GM18517 (cell line): ENCODE data around the gene ZNF655.
"Not testable (repeated sequence)": the region's sequence is repeated elsewhere in the genome, so short reads cannot be mapped to it uniquely, and the experiment has no call there.

ENCODE experiments used
- ATAC-seq: cut with Tn5 transposase; IDR thresholded peaks from one replicate; pipeline ENCODE4 v1.9.1; 2021; ENCODE audit warnings: mild to moderate bottlenecking, moderate library complexity; ENCODE audit not compliant: unreplicated experiment

Gene ZNF655, protein sequence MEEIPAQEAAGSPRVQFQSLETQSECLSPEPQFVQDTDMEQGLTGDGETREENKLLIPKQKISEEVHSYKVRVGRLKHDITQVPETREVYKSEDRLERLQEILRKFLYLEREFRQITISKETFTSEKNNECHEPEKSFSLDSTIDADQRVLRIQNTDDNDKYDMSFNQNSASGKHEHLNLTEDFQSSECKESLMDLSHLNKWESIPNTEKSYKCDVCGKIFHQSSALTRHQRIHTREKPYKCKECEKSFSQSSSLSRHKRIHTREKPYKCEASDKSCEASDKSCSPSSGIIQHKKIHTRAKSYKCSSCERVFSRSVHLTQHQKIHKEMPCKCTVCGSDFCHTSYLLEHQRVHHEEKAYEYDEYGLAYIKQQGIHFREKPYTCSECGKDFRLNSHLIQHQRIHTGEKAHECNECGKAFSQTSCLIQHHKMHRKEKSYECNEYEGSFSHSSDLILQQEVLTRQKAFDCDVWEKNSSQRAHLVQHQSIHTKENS

DNA sequence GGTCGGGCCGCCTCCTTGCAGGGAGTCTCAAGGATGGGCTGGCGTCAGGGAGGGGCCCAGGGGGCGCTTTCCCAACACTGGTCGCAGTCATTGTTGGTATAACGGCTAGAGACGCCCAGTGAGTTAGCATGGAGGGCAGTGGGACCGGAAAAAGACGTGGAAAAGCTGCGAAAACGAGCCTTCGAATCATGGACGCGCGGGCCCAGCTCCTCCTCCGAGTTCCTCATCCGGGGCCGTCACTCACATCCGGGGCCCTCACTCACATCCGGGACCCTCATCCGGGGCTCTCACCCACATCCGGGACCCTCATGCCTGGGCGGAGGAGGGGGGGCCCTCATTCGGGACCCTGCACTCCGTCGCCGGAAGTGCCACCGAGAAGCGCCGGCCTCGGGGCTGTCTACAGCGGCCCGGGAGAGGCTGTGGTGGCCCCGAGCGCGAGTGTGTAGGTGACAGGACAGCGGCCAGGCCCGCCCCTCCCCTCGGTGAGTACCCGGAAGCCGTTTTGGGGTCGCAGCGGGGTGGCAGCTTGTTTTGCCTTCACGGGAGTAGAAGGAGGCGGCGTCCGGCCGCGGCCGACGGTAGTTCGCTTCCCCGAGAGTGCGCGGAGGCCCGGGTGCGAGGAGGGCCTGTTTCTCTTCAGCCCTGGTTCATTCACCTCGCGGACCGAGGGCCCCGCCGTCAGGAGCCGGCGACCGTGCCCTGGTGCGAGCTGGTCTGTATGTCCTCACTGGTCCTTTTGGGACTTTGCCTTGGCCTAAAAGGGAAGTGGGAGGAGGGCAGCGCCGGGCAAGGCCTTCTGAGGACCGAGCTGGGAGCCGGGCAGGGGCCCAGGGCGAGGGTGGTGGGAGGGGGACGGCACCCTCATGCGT is at the start of gene ZNF655:
Gene ZNF655 (plus strand): TSS at position 337 of the 869 bp plus-strand sequence. CDS start 1,918 bp downstream, outside the sequence.
- peak; percentile 69 for ATAC-seq

DNA sequence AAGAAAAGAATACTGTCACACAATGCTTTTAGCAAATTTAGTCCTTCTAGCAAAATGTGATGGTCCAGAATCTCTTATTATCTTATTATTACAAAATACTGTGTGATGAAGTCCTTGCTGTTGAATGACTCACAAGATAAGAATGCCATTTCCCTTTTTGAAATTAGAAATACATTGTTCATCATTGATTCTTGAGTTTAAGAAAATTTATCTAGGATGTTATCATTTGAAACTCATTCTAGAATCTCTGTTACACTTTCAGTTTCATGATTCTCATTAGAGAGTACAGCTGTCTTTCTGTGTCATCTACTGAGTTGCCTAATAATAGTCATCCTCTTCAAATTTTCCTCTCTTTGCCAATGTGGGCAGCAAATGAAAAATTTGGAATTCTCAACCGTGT is 44.4 kb upstream of the ZNF655 start:
- ATAC-seq: no peak

DNA sequence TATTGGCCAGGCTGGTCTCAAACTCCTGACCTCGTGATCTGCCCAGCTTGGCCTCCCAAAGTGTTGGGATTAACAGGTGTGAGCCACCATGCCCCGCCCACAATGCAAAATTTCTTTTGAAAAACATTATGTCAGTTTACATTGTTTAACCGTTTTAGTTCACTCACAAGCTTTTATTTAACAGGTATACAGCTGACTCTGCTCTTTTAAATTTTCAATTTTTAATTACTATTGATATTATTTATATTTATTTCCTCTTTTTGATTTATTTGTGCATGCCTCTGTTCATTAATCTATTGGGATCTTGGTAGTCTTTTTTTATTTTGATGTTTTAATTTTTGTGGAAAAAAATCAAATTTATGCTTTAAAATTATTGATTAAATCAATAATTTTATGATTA is 37.0 kb upstream of the ZNF655 start:
- ATAC-seq: no peak

DNA sequence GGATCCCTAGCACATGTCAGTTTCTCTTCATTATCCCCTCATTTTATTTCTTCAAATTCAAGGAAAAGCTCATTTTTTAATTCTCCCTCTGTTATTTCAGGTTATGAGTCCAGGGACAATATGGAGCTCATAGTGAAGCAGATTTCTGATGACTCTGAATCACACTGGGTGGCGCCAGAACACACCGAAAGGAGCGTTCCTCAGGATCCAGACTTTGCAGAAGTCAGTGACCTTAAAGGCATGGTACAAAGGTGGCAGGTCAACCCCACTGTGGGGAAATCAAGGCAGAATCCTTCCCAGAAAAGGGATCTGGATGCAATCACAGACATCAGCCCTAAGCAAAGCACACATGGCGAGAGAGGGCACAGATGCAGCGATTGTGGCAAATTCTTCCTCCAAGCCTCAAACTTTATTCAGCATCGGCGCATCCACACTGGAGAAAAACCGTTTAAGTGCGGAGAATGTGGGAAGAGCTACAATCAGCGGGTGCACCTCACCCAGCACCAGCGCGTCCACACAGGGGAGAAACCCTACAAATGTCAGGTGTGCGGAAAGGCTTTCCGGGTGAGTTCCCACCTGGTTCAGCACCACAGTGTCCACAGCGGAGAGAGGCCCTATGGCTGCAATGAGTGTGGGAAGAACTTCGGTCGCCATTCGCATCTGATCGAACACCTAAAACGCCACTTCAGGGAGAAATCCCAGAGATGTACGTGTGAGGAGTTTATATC is 32.6 kb upstream of the ZNF655 start:
- ATAC-seq: no peak

DNA sequence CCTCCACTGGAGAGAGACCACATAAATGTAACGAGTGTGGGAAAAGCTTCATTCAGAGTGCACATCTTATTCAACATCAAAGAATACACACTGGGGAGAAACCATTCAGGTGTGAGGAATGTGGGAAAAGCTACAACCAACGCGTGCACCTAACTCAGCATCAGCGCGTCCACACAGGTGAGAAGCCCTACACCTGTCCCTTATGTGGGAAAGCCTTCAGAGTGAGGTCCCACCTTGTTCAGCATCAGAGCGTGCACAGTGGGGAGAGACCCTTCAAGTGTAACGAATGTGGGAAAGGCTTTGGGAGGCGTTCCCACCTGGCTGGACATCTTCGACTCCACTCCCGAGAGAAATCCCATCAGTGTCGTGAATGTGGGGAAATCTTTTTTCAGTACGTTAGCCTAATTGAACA is 27.1 kb upstream of the ZNF655 start:
- ATAC-seq: no peak

DNA sequence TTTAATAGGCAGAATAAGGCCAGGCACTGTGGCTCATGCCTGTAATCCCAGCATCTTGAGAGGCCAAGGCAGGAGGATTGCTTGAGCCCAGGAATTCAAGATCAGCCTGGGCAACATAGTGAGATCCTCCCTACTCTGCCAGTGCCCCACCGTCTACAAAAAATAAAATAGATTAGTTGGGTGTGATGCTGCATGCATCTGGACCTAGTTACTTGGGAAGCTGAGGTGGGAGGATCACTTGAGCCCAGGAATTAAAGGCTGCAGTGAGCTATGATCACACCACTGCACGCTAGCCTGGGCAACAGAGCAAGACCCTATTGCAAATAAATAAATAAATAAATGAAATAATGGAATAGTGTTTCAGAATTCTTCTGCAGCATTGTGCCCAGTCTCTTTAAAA is 22.8 kb upstream of the ZNF655 start:
- no peak for ATAC-seq

DNA sequence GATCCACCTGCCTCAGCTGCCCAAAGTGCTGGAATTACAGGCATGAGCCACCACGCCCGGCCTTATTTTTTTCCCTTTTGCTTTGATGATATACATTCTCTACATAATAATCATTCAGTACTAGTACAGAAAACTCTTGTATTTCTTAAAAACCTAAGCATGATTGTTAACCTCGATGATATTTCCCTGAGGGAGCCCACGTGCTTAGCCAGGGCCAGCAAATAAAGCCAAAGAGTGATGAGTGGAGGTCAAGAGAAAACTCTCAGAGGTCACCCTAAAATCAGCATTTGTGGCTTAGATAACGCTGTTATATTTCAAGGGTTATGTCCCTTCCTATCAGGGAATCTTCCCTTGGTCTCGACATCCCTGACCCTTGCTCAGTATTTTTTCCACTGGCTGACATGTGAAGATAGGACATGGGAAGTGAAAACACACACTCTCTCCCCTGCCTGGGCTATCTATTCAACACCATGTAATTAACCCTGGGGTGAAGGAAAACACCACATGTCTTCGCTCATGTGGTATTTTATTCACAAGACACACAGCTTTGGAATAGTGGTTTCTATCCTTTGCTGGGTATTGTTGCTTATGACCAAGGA is 19.1 kb upstream of the ZNF655 start:
- no peak for ATAC-seq

DNA sequence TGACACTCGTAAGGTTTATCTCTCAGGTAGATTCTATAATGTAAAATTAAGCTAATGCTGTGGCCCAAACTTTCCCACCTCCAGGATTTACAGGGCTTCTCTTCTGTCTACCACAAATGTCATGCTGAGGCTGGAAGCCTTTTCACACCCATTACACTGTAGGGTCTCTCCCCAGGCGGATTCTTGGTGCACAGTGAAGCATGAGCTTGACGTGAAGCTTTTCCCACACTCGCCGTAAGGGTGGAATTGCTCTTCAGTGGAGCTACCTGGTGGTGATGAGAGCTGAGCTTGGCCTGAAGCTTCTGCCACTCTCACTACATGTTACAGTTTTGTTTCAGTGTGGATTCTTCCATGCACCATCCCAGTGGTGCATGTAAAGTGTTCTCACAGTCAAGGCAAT is 17.9 kb upstream of the ZNF655 start:
- no peak for ATAC-seq

DNA sequence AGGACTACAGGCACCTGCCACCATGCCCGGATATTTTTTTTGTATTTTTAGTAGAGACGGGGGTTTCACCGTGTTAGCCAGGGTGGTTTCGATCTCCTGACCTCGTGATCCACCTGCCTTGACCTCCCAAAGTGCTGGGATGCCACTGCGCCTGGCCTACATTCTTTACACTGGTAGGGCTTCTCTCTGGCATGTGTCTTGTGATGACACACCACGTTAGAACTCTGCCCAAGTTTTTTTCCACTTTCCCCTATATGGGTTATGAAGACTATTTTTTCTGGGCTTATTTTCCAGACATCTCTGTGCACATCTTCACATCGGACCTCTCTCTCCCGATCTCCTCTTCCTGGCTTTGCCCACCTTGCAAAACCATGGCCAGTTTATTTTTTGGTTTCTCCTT is 17.2 kb upstream of the ZNF655 start:
- ATAC-seq: no peak

DNA sequence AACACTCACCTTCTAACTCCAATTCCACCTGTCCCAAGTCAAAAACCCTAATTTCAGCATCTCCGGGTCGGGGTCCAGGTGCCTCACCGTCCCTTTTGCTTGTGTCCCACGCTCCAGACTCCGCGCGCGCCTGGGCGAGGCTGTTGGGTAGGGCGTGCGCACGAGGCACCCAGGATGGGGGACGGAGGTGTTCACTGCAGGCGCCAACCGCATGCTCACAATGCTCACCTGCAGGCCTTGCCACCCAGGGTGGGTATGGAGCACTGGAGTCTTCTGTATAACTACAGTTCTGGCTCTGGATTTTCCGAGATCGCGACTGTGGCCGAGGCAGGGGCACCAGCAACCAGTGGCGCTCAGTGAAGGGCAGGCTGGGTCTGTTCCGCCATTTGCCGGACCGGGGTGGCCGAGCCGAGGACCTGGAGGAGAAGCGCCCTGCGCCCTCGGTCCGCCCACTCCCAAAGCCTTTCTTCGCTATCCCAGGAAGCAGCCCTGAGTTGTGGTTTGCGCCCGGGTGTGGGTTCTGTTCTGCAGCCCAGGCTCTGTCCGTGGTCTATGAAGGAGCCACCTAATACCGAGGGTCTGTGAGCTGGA is 15.3 kb upstream of the ZNF655 start:
- ATAC-seq: no peak

DNA sequence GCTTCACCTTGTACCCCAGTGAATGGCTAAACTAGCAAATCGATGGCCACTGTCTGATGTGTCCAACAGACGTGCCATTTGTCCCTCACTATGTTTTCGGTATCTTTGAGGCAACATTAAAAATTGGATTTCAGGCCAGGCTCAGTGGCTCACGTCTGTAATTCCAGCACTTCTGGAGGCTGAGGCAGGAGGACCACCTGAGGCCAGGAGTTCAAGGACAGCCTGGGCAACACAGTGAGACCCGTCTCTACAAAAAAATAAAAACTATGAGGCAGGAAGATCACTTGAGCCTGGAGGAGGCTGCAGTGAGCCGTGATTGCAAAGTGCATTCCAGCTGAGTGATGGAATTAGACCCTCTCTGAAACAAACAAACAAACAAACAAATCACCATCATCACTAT is 14.5 kb upstream of the ZNF655 start:
- ATAC-seq: no peak

DNA sequence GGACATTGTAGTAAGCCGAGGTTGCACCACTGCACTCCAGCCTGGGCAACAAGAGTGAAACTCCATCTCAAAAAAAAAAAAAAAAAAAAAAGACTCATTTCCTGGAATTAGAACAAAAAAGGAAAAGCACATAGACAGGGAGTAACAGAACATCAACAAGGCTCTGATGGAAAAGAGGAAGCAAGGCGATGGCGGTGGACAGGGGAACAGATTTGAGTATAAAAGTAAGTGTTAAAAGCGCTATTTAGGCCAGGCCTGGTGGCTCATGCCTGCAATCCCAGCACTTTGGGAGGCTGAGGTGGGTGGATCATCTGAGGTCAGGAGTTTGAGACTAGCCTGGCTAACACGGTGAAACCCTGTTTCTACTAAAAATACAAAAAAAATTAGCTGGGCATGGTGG is 13.1 kb upstream of the ZNF655 start:
- not testable (repeated sequence) for ATAC-seq

DNA sequence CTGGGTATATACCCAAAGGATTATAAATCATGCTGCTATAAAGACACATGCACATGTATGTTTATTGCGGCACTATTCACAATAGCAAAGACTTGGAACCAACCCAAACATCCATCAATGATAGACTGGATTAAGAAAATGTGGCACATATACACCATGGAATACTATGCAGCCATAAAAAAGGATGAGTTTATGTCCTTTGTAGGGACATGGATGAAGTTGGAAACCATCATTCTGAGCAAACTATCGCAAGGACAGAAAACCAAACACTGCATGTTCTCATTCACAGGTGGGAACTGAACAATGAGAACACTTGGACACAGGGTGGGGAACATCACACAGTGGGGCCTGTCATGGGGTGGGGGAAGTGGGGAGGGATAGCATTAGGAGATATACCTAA is 8.9 kb upstream of the ZNF655 start:
- ATAC-seq: not testable (repeated sequence)

DNA sequence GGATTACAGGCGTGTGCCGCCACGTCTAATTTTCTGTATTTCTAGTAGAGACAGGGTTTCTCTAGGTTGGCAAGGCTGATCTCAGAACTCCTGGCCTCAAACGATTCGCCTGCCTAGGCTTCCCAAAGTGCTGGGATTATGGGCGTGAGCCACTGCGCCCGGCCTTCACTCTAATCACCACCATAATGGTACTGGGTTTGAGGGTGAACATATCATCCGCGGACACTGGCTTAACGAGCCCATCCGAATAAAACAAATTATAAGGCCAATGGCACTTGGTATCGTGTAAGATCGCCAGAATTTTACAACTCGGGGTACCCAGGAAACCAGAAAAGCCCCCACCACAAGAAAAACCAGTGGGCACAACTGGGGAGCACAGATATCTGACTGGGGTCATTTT is 7.1 kb upstream of the ZNF655 start:
- no peak for ATAC-seq

DNA sequence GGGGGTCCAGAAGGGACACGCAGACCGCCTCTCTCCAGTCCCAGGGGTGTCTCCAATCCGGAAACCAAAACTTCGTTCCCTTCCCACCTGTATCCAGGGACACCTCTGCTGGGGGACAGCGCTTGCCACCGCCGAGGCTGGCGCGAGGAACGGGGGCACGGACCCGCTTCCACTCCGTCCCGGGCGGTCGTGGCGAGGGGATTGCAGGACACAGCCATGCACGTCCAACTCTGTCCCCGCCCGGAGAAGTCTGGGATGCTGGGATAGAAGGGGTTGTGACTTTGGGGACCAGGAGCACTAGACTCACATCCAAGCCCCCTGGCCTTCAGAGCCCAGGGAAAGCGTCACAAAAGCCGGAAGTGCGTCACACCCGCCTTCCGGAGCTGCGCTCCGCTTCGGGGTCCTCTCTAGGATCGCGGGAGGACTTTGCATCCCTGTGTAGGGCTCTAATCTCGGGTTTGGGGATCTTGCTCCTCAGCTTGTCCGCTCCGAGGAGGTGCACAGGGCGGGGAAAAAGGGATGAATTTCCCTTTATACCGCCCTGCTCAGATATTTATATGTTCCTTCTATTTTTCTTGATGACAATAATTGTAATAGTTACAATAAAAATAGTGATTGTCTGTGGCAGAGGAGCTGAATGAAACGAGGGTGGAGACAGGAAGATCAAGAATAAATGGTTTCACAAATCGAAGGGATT is 6.5 kb upstream of the ZNF655 start, which contains the start of gene FAM200A:
Gene FAM200A (minus strand): TSS at position 348 of the 697 bp plus-strand sequence. CDS start 3,707 bp downstream, outside the sequence.
- ATAC-seq: peak; percentile 87

DNA sequence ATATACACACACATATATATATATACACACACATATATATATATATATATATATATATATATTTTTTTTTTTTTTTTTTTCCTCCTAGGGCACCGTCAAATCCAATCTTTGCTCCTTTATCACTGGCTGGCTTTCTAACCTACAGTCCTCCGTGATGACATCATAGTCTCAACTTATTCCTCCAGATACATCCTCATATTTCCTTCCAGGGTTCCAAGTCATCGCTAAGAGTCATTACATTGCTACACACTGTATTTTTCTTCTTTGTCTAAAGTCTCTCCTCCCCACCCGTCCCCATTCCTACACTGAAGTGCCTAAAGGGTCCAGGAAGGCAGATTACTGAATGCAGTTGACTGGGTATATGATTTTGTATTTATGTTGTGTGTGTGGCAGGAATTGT is 5.4 kb upstream of the ZNF655 start:
- ATAC-seq: no peak

DNA sequence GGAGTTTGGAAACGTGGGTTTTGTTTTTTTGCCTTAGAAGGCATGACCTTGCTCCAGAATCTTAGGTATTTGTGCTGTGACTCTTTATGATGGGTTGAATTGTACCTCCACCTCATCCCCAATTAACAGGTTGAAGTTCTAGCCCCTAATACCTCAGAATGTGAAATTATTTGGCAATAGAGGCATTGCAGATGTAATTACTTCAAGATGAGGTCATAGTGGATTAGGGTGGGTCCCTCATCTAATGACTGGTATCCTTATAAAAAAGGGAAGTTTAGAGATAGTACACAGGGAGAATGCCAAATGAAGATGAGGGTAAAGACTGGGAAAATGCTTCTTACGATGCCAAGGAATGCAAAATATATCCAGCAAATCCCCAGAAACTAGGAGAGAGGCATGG is 3.5 kb upstream of the ZNF655 start:
- no peak for ATAC-seq

DNA sequence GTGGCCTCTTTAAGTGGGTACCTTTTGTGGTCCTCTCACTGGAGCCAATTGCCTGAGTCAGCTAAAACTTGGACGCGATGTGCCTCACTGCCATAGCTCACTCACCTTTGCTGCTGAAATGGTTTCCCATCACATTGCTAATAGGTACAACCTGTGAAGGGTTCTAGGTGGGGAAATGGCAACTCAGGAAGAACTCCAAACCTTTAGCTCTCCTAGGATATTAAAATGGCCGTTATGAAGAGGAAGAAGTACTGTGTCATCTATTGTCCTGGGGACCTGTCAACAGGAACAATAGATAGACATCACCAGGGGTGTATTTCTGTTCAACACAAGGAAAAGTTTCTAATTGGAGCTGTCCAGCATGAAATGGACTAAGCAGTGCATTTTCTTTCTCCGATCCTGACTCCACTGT is 1.2 kb upstream of the ZNF655 start:
- ATAC-seq: no peak

DNA sequence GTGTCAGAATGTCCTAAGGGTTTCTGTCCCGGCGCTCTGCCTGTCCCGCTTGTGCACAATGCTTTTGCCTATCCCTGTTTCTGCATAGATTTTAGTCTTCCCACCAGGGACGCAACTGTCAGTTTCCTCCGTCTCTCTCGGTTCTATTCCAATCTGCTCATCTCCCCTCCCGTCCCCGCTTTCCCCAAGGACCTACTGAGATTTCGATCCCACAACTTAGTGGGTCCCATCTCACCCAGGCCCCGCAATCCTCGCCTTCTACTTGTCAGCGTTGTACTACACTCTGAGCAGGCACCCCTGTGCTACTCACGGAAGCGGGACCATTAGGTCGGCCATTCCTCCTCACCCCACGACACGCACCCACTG is 519 bp upstream of the ZNF655 start:
- ATAC-seq: peak; percentile 41
